ENCODE results near the gene HLF. TPM values are rescaled to one million over a fixed set of nuclear protein-coding genes. Genes with fewer than 3 reads are reported as not detected.

The HLF gene
- total RNA-seq, 1 experiment from 2014 or later, result 0.24 TPM

- in situ Hi-C loops (cut with HindIII; ENCODE audit: low pct_unique_long_range_greater_than_20kb, low sequenced_read_pairs), result loop anchor here (25.0 kb wide), 1 partner anchor 158 kb away; the partner anchor contains the start of gene SMIM36
- no peak for DNase-seq (ENCODE audit: low read depth, low spot score)
Measured at GRCh38 chr17:55354010-55354409, 89.2 kb downstream of the HLF start.

- no peak for DNase-seq (ENCODE audit: low read depth, low spot score)
- in situ Hi-C loops (cut with HindIII; ENCODE audit: low pct_unique_long_range_greater_than_20kb, low sequenced_read_pairs), result loop anchor here (25.0 kb wide), 1 partner anchor 157 kb away; the partner anchor contains the start of gene SMIM36
Measured at GRCh38 chr17:55354941-55355340, 90.2 kb downstream of the HLF start.

GRCh38 chr17:55356434-55357328 is 91.9 kb downstream of the HLF start:
- peak; percentile 89 for DNase-seq (ENCODE audit: low read depth, low spot score)
- in situ Hi-C loops (cut with HindIII; ENCODE audit: low pct_unique_long_range_greater_than_20kb, low sequenced_read_pairs), result loop anchor here (25.0 kb wide), 1 partner anchor 156 kb away; the partner anchor contains the start of gene SMIM36

- in situ Hi-C loops (cut with HindIII; ENCODE audit: low pct_unique_long_range_greater_than_20kb, low sequenced_read_pairs), result loop anchor here (25.0 kb wide), 1 partner anchor 151 kb away; the partner anchor contains the start of gene SMIM36
Measured at GRCh38 chr17:55360971-55361370, 96.2 kb downstream of the HLF start.

GRCh38 chr17:55363033-55363432 is 98.3 kb downstream of the HLF start:
- in situ Hi-C loops (cut with HindIII; ENCODE audit: low pct_unique_long_range_greater_than_20kb, low sequenced_read_pairs), result loop anchor here (25.0 kb wide), 1 partner anchor 149 kb away; the partner anchor contains the start of gene SMIM36
- no peak for DNase-seq (ENCODE audit: low read depth, low spot score)

More at GRCh38 chr17:55360971-55361370, 96.2 kb downstream of the HLF start:
- DNase-seq (ENCODE audit: low read depth, low spot score), result no peak

- in situ Hi-C loops (cut with HindIII; ENCODE audit: low pct_unique_long_range_greater_than_20kb, low sequenced_read_pairs), result loop anchor here (25.0 kb wide), 1 partner anchor 146 kb away; the partner anchor contains the start of gene SMIM36
- DNase-seq (ENCODE audit: low read depth, low spot score), result no peak
Measured at GRCh38 chr17:55366020-55366481, 101.3 kb downstream of the HLF start.

GRCh38 chr17:55368706-55369105 is 103.9 kb downstream of the HLF start:
- in situ Hi-C loops (cut with HindIII; ENCODE audit: low pct_unique_long_range_greater_than_20kb, low sequenced_read_pairs), result loop anchor here (25.0 kb wide), 1 partner anchor 144 kb away; the partner anchor contains the start of gene SMIM36
- DNase-seq (ENCODE audit: low read depth, low spot score), result no peak

Other genes starting within 250 kb of the HLF start
- 11.2 and 11.6 TPM in 2 replicates for gene MMD, start 156.9 kb downstream of the HLF start, total RNA-seq (2014; rRNA removed; shearing (Covaris generic))
- not detected in 2 replicates for gene SMIM36, start 246.5 kb downstream of the HLF start, total RNA-seq (2014; rRNA removed; shearing (Covaris generic))